ENCODE measurements around the gene HPCAL1.

DNA sequence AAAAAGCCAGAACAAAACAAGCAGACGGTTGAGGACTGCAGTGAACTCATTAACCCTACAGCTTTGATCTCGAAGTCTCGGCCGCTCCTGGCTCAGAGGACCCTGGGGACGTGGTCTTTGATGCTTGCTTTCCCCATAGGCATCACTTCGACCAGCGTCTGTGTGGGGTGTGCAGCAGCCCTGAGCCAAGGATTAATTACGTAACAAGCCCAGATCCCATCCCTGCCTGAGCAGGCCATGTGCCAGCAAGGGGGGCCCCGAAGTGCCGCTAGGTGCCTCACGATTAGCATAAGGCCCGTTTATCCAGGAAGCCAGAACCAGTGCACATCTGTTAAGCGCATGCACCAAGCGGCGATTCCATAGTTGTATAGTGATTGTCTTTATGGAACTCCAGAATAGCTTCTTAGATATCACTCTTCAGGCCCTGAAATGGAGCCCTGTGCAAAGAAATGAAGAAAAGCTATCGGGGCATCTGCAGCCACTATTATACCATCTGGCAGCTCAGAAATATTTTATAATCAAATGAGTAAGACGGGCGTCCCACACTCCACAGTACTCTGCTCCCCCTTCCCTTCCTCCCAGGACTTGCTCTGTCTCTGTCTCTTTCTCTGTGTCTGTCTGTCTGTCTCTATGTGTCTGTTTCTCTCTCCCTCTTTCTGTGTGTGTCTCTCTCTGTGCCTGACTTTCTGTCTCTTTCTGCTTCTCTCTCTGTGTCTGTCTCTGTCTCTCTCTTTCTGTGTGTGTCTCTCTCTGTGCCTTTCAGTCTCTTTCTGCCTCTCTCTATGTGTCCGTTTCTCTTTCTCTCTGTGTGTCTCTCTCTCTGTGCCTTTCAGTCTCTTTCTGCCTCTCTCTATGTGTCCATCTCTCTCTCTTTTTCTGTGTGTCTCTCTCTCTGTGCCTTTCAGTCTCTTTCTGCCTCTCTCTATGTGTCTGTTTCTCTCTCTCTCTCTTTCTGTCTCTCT lies 41.7 kb downstream of the HPCAL1 start:
- TF ChIP-seq POLR2A (IDR thresholded peaks at IDR 0.05): no peak
- TF ChIP-seq, protein P1, sequence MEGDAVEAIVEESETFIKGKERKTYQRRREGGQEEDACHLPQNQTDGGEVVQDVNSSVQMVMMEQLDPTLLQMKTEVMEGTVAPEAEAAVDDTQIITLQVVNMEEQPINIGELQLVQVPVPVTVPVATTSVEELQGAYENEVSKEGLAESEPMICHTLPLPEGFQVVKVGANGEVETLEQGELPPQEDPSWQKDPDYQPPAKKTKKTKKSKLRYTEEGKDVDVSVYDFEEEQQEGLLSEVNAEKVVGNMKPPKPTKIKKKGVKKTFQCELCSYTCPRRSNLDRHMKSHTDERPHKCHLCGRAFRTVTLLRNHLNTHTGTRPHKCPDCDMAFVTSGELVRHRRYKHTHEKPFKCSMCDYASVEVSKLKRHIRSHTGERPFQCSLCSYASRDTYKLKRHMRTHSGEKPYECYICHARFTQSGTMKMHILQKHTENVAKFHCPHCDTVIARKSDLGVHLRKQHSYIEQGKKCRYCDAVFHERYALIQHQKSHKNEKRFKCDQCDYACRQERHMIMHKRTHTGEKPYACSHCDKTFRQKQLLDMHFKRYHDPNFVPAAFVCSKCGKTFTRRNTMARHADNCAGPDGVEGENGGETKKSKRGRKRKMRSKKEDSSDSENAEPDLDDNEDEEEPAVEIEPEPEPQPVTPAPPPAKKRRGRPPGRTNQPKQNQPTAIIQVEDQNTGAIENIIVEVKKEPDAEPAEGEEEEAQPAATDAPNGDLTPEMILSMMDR (IDR thresholded peaks at IDR 0.05): no peak

Data from testis (tissue), 2 donors.